Gastrocnemius medialis (tissue), 4 donors: ENCODE results near the gene BBS9. TPM values are rescaled to one million over a fixed set of nuclear protein-coding genes. Genes with fewer than 3 reads are reported as not detected.

Source experiments
- ATAC-seq, 2 donors: fragments of 150-250 bp; one replicate each; pipeline ENCODE4 v1.9.1; 2016
- DNase-seq, 2 donors: peaks; one replicate each; pipeline ENCODE4 v3.0.0-alpha.2; 2019
- H3K27ac ChIP-seq, 4 donors: fragments of 200-600 bp; sonication (generic); 1 replicate in 1 of 4; 2 replicates in 3 of 4; pipeline ENCODE4 v1.5.1; 2016 to 2018; ENCODE audit warnings: mild to moderate bottlenecking in 2 of 4, moderate library complexity in 1 of 4
- H3K27me3 ChIP-seq, 3 donors: fragments of 200-600 bp; sonication (generic) in 2 of 3; 1 replicate in 1 of 3; 2 replicates in 2 of 3; pipeline versions ENCODE4 v1.5.1 to v1.6.0; 2016 to 2019; ENCODE audit warnings: mild to moderate bottlenecking in 1 of 3, moderate library complexity in 1 of 3
- H3K36me3 ChIP-seq, 2 donors: fragments of 200-600 bp; sonication (generic) in 1 of 2; one replicate each; pipeline ENCODE4 v1.5.1; 2017 to 2018
- H3K4me1 ChIP-seq, 2 donors: fragments of 200-600 bp; sonication (generic) in 1 of 2; one replicate each; pipeline ENCODE4 v1.5.1; 2016 to 2017; ENCODE audit warnings: mild to moderate bottlenecking in 2 of 2
- H3K4me3 ChIP-seq, 4 donors: fragments of 200-600 bp; sonication (generic) in 3 of 4; 1 replicate in 1 of 4; 2 replicates in 3 of 4; pipeline ENCODE4 v1.5.1; 2016 to 2019; ENCODE audit warnings: mild to moderate bottlenecking in 2 of 4
- H3K9me3 ChIP-seq, 3 donors: fragments of 200-600 bp; sonication (generic) in 2 of 3; 1 replicate in 1 of 3; 2 replicates in 2 of 3; pipeline ENCODE4 v1.5.1; 2016 to 2019
- POLR2A ChIP-seq, 2 donors: fragments of 450-650 bp; IDR thresholded peaks; one replicate each; pipeline ENCODE4 v1.6.1; 2017; ENCODE audit warnings: antibody characterized with exemption in 2 of 2, mild to moderate bottlenecking in 2 of 2, moderate library complexity in 2 of 2
- in situ Hi-C, 4 donors: fragments of 200-750 bp; cut with MboI; loops; one replicate each; pipeline versions ENCODE4 v1.15.0 to v1.8.0; 2017; ENCODE audit warnings: low sequenced_read_pairs in 4 of 4
- intact Hi-C: fragments of 100-400 bp; cut with DNase I; formaldehyde crosslinking; loops from one replicate; pipeline ENCODE4 v1.15.1; 2023; ENCODE audit warnings: low total_unique reads
- total RNA-seq, 4 donors: library from RNA; depleted of rRNA; stranded (reverse); fragments of >200 nt; gene quantifications; one replicate each; pipeline versions ENCODE4 v1.1.0 to v1.2.3, GENCODE V29; 2016
- TF ChIP-seq, protein P1 (sequence below), 5 experiments: fragments of 450-650 bp in 3 of 5; fragments of 200-600 bp in 2 of 5; sonication (generic) in 2 of 5; IDR thresholded peaks in 4 of 5; conservative IDR thresholded peaks in 1 of 5; 1 replicate in 4 of 5; 2 replicates in 1 of 5; pipeline ENCODE4 v1.5.1; 2016 to 2019; ENCODE audit warnings: antibody characterized with exemption in 5 of 5, mild to moderate bottlenecking in 3 of 5, moderate library complexity in 3 of 5

The BBS9 gene
- total RNA-seq, 4 donors from 2014 or later, result 3.5 to 6.5 (median 5.4) TPM

DNA sequence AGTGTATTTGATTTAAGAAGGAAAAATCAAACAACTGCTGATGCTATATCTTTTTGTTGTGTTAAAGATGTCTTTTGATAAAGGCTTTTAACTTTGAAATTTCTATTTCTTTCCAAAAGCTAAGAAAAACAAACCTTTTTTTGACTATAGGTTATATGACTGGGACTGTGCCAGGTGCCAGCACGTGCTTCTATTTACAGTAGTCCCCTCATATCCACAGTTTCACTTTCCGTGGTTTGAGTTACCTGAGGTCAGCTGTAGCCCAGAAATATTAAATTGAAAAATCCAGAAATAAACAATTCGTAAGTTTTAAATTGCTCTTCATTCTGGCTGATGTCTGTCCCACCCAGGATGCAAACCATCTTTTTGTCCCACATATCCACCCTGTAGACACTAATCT is 104.3 kb downstream of the BBS9 start:
- no peak for TF ChIP-seq POLR2A (IDR thresholded peaks at IDR 0.05)
- TF ChIP-seq, protein P1, sequence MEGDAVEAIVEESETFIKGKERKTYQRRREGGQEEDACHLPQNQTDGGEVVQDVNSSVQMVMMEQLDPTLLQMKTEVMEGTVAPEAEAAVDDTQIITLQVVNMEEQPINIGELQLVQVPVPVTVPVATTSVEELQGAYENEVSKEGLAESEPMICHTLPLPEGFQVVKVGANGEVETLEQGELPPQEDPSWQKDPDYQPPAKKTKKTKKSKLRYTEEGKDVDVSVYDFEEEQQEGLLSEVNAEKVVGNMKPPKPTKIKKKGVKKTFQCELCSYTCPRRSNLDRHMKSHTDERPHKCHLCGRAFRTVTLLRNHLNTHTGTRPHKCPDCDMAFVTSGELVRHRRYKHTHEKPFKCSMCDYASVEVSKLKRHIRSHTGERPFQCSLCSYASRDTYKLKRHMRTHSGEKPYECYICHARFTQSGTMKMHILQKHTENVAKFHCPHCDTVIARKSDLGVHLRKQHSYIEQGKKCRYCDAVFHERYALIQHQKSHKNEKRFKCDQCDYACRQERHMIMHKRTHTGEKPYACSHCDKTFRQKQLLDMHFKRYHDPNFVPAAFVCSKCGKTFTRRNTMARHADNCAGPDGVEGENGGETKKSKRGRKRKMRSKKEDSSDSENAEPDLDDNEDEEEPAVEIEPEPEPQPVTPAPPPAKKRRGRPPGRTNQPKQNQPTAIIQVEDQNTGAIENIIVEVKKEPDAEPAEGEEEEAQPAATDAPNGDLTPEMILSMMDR (IDR thresholded peaks at IDR 0.05 in 4 of 5, conservative IDR thresholded peaks at IDR 0.05 in 1 of 5), result no peak
- H3K27ac ChIP-seq, result no peak overlapping the region
- H3K4me1 ChIP-seq, result no peaks in the 10 kb centered on the region
- no peak overlapping the region for H3K4me3 ChIP-seq
- H3K36me3 ChIP-seq, result no peaks in the 10 kb centered on the region
- no peak for DNase-seq
- intact Hi-C loops, result no loop called here
- in situ Hi-C loops, result loop anchor here in 3 of 4 donors (25.0 kb wide), 1 partner anchor 704 kb away; no protein-coding TSS in a partner anchor
- H3K9me3 ChIP-seq, result no peaks in the 10 kb centered on the region
- no peaks in the 10 kb centered on the region for H3K27me3 ChIP-seq
- no peak for ATAC-seq

DNA sequence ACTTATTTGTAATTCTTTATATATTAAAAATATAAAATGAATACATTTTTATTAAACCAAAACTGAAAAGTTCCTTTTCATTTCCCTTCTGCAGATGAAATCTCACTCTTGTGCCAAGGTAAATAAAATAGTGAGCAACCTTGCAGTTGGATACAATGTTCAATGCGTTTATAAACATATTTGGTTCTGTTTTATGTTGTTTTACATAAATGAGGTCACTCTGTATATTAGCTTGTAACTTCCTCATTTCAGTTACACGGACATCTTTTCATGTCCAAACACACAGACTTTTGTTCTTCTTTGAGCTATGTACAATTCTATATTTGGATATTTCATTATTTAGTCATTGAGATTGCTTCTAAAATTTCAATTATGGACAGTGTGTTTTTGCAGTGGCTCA is 107.7 kb downstream of the BBS9 start:
- in situ Hi-C loops, result loop anchor here in 3 of 4 donors (25.0 kb wide), 1 partner anchor 700 kb away; no protein-coding TSS in a partner anchor
- H3K27me3 ChIP-seq, result no peaks in the 10 kb centered on the region
- no peak overlapping the region for H3K27ac ChIP-seq
- DNase-seq, result no peak
- H3K4me1 ChIP-seq, result no peaks in the 10 kb centered on the region
- ATAC-seq, result no peak
- H3K9me3 ChIP-seq, result no peaks in the 10 kb centered on the region
- TF ChIP-seq, protein P1 (IDR thresholded peaks at IDR 0.05 in 4 of 5, conservative IDR thresholded peaks at IDR 0.05 in 1 of 5), result no peak
- no peak for TF ChIP-seq POLR2A (IDR thresholded peaks at IDR 0.05)
- intact Hi-C loops, result no loop called here
- H3K4me3 ChIP-seq, result no peak overlapping the region
- H3K36me3 ChIP-seq, result no peaks in the 10 kb centered on the region

DNA sequence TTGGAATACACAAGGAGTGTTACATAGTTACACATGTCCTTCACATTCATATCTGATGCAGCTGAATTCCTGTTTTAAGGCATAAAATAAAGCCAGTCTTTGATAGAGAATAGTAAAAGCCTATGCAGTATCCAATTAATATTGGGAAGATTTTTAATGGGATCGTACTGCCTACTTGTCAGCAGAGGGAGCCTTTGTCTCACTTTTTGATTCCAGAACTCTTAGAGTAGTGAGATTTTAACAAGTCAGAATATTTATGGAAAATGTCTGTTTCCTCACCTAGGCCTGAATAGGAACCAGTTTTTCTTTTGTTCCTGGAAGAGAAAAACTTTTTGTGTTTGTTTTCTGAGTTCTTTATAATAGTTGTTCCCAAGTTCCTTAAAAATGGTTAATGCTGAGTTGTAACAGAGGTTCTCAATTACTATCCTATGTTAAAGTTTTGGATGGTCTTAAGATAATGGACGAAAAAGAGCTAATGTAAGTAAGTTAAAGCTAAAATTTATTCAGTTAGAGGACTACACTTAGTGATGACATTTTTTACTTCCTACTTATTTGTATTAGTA is 114.0 kb downstream of the BBS9 start:
- in situ Hi-C loops, result loop anchor here in 3 of 4 donors (25.0 kb wide), 1 partner anchor 694 kb away; no protein-coding TSS in a partner anchor
- no peaks in the 10 kb centered on the region for H3K27me3 ChIP-seq
- H3K36me3 ChIP-seq, result no peaks in the 10 kb centered on the region
- H3K4me3 ChIP-seq, result no peak overlapping the region
- TF ChIP-seq, protein P1 (IDR thresholded peaks at IDR 0.05 in 4 of 5, conservative IDR thresholded peaks at IDR 0.05 in 1 of 5), result peak; percentile 22 to 56 (median 43)
- no peak for TF ChIP-seq POLR2A (IDR thresholded peaks at IDR 0.05)
- no peak overlapping the region for H3K27ac ChIP-seq
- H3K9me3 ChIP-seq, result no peaks in the 10 kb centered on the region
- ATAC-seq (no peak), DNase-seq (no peak)
- H3K4me1 ChIP-seq, result no peaks in the 10 kb centered on the region
- intact Hi-C loops, result loop anchor here (5.0 kb wide), 1 partner anchor 689 kb away; no protein-coding TSS in a partner anchor

DNA sequence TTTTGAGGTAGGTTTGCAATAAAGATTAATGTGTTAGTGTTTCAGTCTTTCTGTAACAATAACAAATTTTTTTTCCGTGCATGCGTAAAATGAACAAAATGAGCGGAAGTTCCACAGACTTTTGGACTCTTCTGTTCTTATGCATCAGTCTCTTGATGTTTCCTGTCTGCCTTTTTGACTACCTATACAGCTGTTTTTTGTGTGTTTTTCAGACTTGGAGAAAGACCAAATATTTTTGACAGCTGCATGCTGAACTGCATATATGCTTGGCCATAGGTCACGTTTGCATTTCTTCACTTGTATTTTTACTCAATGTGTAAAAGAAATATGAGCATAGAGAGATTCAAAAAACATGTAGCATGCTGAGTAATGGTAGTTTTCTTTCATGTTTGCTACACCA is 119.3 kb downstream of the BBS9 start:
- no peaks in the 10 kb centered on the region for H3K27me3 ChIP-seq
- DNase-seq (no peak), ATAC-seq (no peak)
- in situ Hi-C loops, result loop anchor here in 3 of 4 donors (25.0 kb wide), 1 partner anchor 689 kb away; no protein-coding TSS in a partner anchor
- H3K36me3 ChIP-seq, result no peaks in the 10 kb centered on the region
- H3K4me3 ChIP-seq, result no peak overlapping the region
- no peak for TF ChIP-seq POLR2A (IDR thresholded peaks at IDR 0.05)
- TF ChIP-seq, protein P1 (IDR thresholded peaks at IDR 0.05 in 4 of 5, conservative IDR thresholded peaks at IDR 0.05 in 1 of 5), result no peak
- intact Hi-C loops, result no loop called here
- no peaks in the 10 kb centered on the region for H3K9me3 ChIP-seq
- no peak overlapping the region for H3K27ac ChIP-seq
- H3K4me1 ChIP-seq, result no peaks in the 10 kb centered on the region
